ENCODE measurements around the gene FBXW7. TPM values are rescaled to one million over a fixed set of nuclear protein-coding genes. Genes with fewer than 3 reads are reported as not detected.
A peak's percentile ranks its signal among the peaks of the same experiment; 100 is the strongest.

Gene FBXW7
- total RNA-seq, 1 donor from 2014 or later: 23.3 TPM

- peak; percentile 80 for TF ChIP-seq CTCF (IDR thresholded peaks at IDR 0.05)
- Mint-ChIP-seq H3K4me1 (ENCODE audit: low read depth) (no peaks in the 10 kb centered on the region), H3K9me3 (ENCODE audit: low read depth) (no peaks in the 10 kb centered on the region), H3K4me3 (ENCODE audit: unreplicated experiment) (no peak overlapping the region), H3K27me3 (ENCODE audit: low read depth) (no peaks in the 10 kb centered on the region), H3K36me3 (ENCODE audit: low read depth) (peaks cover 5% of the 10 kb centered on the region), H3K27ac (ENCODE audit: unreplicated experiment) (no peak overlapping the region)
- DNase-seq (ENCODE audit: low spot score): no peak
Observed at GRCh38 chr4:152408514-152409327, 127.2 kb downstream of the FBXW7 start.

GRCh38 chr4:152401424-152401823, 134.5 kb downstream of the FBXW7 start:
- H3K9me3 Mint-ChIP-seq (ENCODE audit: low read depth): no peaks in the 10 kb centered on the region
- no peaks in the 10 kb centered on the region for H3K36me3 Mint-ChIP-seq (ENCODE audit: low read depth)
- H3K27ac Mint-ChIP-seq (ENCODE audit: unreplicated experiment): no peak overlapping the region
- no peak for DNase-seq (ENCODE audit: low spot score)
- TF ChIP-seq CTCF (IDR thresholded peaks at IDR 0.05): no peak
- H3K27me3 Mint-ChIP-seq (ENCODE audit: low read depth): no peaks in the 10 kb centered on the region
- H3K4me3 Mint-ChIP-seq (ENCODE audit: unreplicated experiment): no peak overlapping the region
- H3K4me1 Mint-ChIP-seq (ENCODE audit: low read depth): no peaks in the 10 kb centered on the region

GRCh38 chr4:152399246-152399645, 136.6 kb downstream of the FBXW7 start:
- Mint-ChIP-seq H3K4me1 (ENCODE audit: low read depth) (no peaks in the 10 kb centered on the region), H3K36me3 (ENCODE audit: low read depth) (no peaks in the 10 kb centered on the region), H3K4me3 (ENCODE audit: unreplicated experiment) (no peak overlapping the region), H3K9me3 (ENCODE audit: low read depth) (no peaks in the 10 kb centered on the region), H3K27me3 (ENCODE audit: low read depth) (no peaks in the 10 kb centered on the region), H3K27ac (ENCODE audit: unreplicated experiment) (no peak overlapping the region)
- no peak for TF ChIP-seq CTCF (IDR thresholded peaks at IDR 0.05)
- DNase-seq (ENCODE audit: low spot score): no peak

GRCh38 chr4:152398060-152398459, 137.8 kb downstream of the FBXW7 start:
- Mint-ChIP-seq H3K36me3 (ENCODE audit: low read depth) (no peaks in the 10 kb centered on the region), H3K27ac (ENCODE audit: unreplicated experiment) (no peak overlapping the region), H3K4me1 (ENCODE audit: low read depth) (no peaks in the 10 kb centered on the region), H3K27me3 (ENCODE audit: low read depth) (no peaks in the 10 kb centered on the region), H3K4me3 (ENCODE audit: unreplicated experiment) (no peak overlapping the region), H3K9me3 (ENCODE audit: low read depth) (no peaks in the 10 kb centered on the region)
- DNase-seq (ENCODE audit: low spot score): no peak
- TF ChIP-seq CTCF (IDR thresholded peaks at IDR 0.05): peak; percentile 83

GRCh38 chr4:152394791-152395190, 141.1 kb downstream of the FBXW7 start:
- no peak for TF ChIP-seq CTCF (IDR thresholded peaks at IDR 0.05)
- H3K4me1 Mint-ChIP-seq (ENCODE audit: low read depth): peaks cover 6% of the 10 kb centered on the region
- no peaks in the 10 kb centered on the region for H3K27me3 Mint-ChIP-seq (ENCODE audit: low read depth)
- H3K9me3 Mint-ChIP-seq (ENCODE audit: low read depth): no peaks in the 10 kb centered on the region
- H3K27ac Mint-ChIP-seq (ENCODE audit: unreplicated experiment): no peak overlapping the region
- no peak overlapping the region for H3K4me3 Mint-ChIP-seq (ENCODE audit: unreplicated experiment)
- no peak for DNase-seq (ENCODE audit: low spot score)
- no peaks in the 10 kb centered on the region for H3K36me3 Mint-ChIP-seq (ENCODE audit: low read depth)

Data from chondrocyte (in vitro differentiated cells).